ENCODE data around the gene JKAMP.

The JKAMP gene

GRCh38 chr14:59475709-59476108 is 8.6 kb upstream of the JKAMP start:
- no peak overlapping the region for H3K4me3 Mint-ChIP-seq
- H3K36me3 Mint-ChIP-seq (ENCODE audit: low read depth) = peaks cover 37% of the 10 kb centered on the region
- no peak for TF ChIP-seq CTCF (IDR thresholded peaks at IDR 0.05; ENCODE audit: unreplicated experiment in 3 of 3)
- peaks cover 29% of the 10 kb centered on the region for H3K4me1 Mint-ChIP-seq
- H3K27me3 Mint-ChIP-seq (ENCODE audit: low read depth) = no peaks in the 10 kb centered on the region
- H3K9me3 Mint-ChIP-seq = no peaks in the 10 kb centered on the region
- no peak overlapping the region for H3K27ac Mint-ChIP-seq

- TF ChIP-seq CTCF (IDR thresholded peaks at IDR 0.05; ENCODE audit: unreplicated experiment in 3 of 3) = no peak
- peaks cover 30% of the 10 kb centered on the region for H3K36me3 Mint-ChIP-seq (ENCODE audit: low read depth)
Observed at GRCh38 chr14:59478540-59478939, 5.8 kb upstream of the JKAMP start.

GRCh38 chr14:59480166-59480565 is 4.2 kb upstream of the JKAMP start:
- Mint-ChIP-seq H3K27ac (peak overlapping the region in 1 of 3 experiments; percentile 9), H3K4me1 (peaks cover 49% of the 10 kb centered on the region), H3K9me3 (no peaks in the 10 kb centered on the region), H3K27me3 (ENCODE audit: low read depth) (no peaks in the 10 kb centered on the region), H3K36me3 (ENCODE audit: low read depth) (peaks cover 24% of the 10 kb centered on the region), H3K4me3 (peak overlapping the region in 2 of 3 experiments; percentile 10 to 65)
- no peak for TF ChIP-seq CTCF (IDR thresholded peaks at IDR 0.05; ENCODE audit: unreplicated experiment in 3 of 3)

More at GRCh38 chr14:59478540-59478939, 5.8 kb upstream of the JKAMP start:
- Mint-ChIP-seq H3K27me3 (ENCODE audit: low read depth) (no peaks in the 10 kb centered on the region), H3K27ac (no peak overlapping the region), H3K4me3 (no peak overlapping the region), H3K4me1 (peaks cover 52% of the 10 kb centered on the region), H3K9me3 (no peaks in the 10 kb centered on the region)

GRCh38 chr14:59481407-59481806 is 2.9 kb upstream of the JKAMP start:
- TF ChIP-seq CTCF (IDR thresholded peaks at IDR 0.05; ENCODE audit: unreplicated experiment in 3 of 3) = no peak
- Mint-ChIP-seq H3K27me3 (ENCODE audit: low read depth) (no peaks in the 10 kb centered on the region), H3K4me1 (peaks cover 52% of the 10 kb centered on the region), H3K4me3 (peak overlapping the region in 2 of 3 experiments; percentile 95 to 99), H3K9me3 (no peaks in the 10 kb centered on the region), H3K36me3 (ENCODE audit: low read depth) (peaks cover 18% of the 10 kb centered on the region), H3K27ac (peak overlapping the region in 2 of 3 experiments; percentile 96 to 98)

- Mint-ChIP-seq H3K4me3 (peak overlapping the region; percentile 91 to 99 (median 95)), H3K36me3 (ENCODE audit: low read depth) (peaks cover 14% of the 10 kb centered on the region), H3K9me3 (no peaks in the 10 kb centered on the region), H3K27me3 (ENCODE audit: low read depth) (no peaks in the 10 kb centered on the region), H3K4me1 (peaks cover 52% of the 10 kb centered on the region), H3K27ac (peak overlapping the region; percentile 96 to 99 (median 98))
- no peak for TF ChIP-seq CTCF (IDR thresholded peaks at IDR 0.05; ENCODE audit: unreplicated experiment in 3 of 3)
Observed at GRCh38 chr14:59481871-59482540, 2.3 kb upstream of the JKAMP start.
